DND-41 (cell line): Measurements from ENCODE around the gene EPN3.

Source experiments
- EZH2 ChIP-seq: IDR thresholded peaks from 3 replicates; pipeline ENCODE4 v1.6.1; 2012; ENCODE audit warnings: borderline replicate concordance, low read depth, mild to moderate bottlenecking, moderate library complexity, low read length, inconsistent platforms; ENCODE audit not compliant: severe bottlenecking
- TF ChIP-seq, protein P1 (sequence below): IDR thresholded peaks from 2 replicates; pipeline ENCODE4 v1.5.1; 2012; ENCODE audit warnings: borderline replicate concordance, low read length, moderate library complexity, mild to moderate bottlenecking; ENCODE audit not compliant: poor library complexity, severe bottlenecking; ENCODE audit errors: extremely low read depth

DNA sequence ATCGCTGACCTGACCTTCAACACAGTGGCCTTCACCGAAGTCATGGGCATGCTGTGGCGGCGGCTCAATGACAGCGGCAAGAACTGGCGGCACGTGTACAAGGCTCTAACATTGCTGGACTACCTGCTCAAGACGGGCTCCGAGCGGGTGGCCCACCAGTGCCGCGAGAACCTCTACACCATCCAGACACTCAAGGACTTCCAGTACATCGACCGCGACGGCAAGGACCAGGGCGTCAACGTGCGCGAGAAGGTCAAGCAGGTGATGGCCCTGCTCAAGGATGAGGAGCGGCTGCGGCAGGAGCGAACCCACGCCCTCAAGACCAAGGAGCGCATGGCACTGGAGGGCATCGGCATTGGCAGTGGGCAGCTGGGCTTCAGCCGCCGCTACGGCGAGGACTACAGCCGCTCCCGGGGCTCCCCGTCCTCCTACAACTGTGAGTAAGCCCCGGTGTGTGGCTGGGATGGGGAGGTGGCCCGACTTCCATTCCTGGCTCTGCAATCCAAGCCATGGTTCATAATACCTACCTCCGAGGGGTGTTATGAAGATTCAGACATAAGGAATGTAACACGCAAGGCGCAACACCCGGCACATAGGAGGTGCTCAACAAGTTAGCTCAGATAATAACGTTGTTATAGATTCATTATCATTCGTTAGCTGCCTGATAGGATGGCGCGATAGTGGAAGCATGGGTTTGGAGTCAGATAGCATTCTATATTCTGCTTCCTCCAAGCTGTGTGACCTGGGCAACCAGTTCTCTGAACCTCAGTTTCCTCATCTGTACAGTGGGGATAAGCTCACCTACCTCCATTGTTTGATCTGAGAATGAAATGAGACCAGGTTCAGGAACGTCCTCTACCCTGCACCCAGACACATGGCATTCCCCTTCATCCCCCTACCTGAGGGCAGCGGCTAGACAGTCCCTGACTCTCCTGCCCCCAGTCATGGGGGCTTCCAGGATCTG, 4.4 kb downstream of the EPN3 start:
- TF ChIP-seq, protein P1, sequence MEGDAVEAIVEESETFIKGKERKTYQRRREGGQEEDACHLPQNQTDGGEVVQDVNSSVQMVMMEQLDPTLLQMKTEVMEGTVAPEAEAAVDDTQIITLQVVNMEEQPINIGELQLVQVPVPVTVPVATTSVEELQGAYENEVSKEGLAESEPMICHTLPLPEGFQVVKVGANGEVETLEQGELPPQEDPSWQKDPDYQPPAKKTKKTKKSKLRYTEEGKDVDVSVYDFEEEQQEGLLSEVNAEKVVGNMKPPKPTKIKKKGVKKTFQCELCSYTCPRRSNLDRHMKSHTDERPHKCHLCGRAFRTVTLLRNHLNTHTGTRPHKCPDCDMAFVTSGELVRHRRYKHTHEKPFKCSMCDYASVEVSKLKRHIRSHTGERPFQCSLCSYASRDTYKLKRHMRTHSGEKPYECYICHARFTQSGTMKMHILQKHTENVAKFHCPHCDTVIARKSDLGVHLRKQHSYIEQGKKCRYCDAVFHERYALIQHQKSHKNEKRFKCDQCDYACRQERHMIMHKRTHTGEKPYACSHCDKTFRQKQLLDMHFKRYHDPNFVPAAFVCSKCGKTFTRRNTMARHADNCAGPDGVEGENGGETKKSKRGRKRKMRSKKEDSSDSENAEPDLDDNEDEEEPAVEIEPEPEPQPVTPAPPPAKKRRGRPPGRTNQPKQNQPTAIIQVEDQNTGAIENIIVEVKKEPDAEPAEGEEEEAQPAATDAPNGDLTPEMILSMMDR = no peak
- no peak for TF ChIP-seq EZH2
